ENCODE results near the gene KCNK3.

Gene KCNK3

GRCh38 chr2:26717362-26717761 lies 24.8 kb downstream of the KCNK3 start:
- TF ChIP-seq CTCF (IDR thresholded peaks at IDR 0.05; ENCODE audit: low read length, missing control alignments): no peak
- DNase-seq (ENCODE audit: low read depth): no peak
- no peak overlapping the region for H3K4me3 ChIP-seq (replicated peaks; ENCODE audit: low read depth, low read length)

- DNase-seq (ENCODE audit: low read depth): no peak
- TF ChIP-seq CTCF (IDR thresholded peaks at IDR 0.05; ENCODE audit: low read length, missing control alignments): no peak
- no peak overlapping the region for H3K4me3 ChIP-seq (replicated peaks; ENCODE audit: low read depth, low read length)
These were observed 26.6 kb downstream of the KCNK3 start for GRCh38 chr2:26718949-26719686.

- TF ChIP-seq CTCF (IDR thresholded peaks at IDR 0.05; ENCODE audit: low read length, missing control alignments): no peak
- DNase-seq (ENCODE audit: low read depth): peak; percentile 96
- H3K4me3 ChIP-seq (replicated peaks; ENCODE audit: low read depth, low read length): no peak overlapping the region
These were observed 28.0 kb downstream of the KCNK3 start for GRCh38 chr2:26720322-26721114.

- no peak overlapping the region for H3K4me3 ChIP-seq (replicated peaks; ENCODE audit: low read depth, low read length)
- DNase-seq (ENCODE audit: low read depth): no peak
- TF ChIP-seq CTCF (IDR thresholded peaks at IDR 0.05; ENCODE audit: low read length, missing control alignments): no peak
These were observed 28.9 kb downstream of the KCNK3 start for GRCh38 chr2:26721115-26722032.

GRCh38 chr2:26722328-26722727 lies 29.8 kb downstream of the KCNK3 start:
- H3K4me3 ChIP-seq (replicated peaks; ENCODE audit: low read depth, low read length): no peak overlapping the region
- DNase-seq (ENCODE audit: low read depth): no peak
- TF ChIP-seq CTCF (IDR thresholded peaks at IDR 0.05; ENCODE audit: low read length, missing control alignments): no peak

GRCh38 chr2:26722911-26723310 lies 30.4 kb downstream of the KCNK3 start:
- no peak for TF ChIP-seq CTCF (IDR thresholded peaks at IDR 0.05; ENCODE audit: low read length, missing control alignments)
- H3K4me3 ChIP-seq (replicated peaks; ENCODE audit: low read depth, low read length): no peak overlapping the region
- DNase-seq (ENCODE audit: low read depth): no peak
